ENCODE data around the gene ZBTB20. TPM values are rescaled to one million over a fixed set of nuclear protein-coding genes. Genes with fewer than 3 reads are reported as not detected.
"Not testable (repeated sequence)": the region's sequence is repeated elsewhere in the genome, so short reads cannot be mapped to it uniquely, and the experiment has no call there.

ZBTB20 gene
- total and polyA plus RNA-seq, 7 donors, result under 0.01 to 113 (median 58.6) TPM

- no peaks in the 10 kb centered on the region for H3K4me1 ChIP-seq
- H3K36me3 ChIP-seq, result no peaks in the 10 kb centered on the region
- H3K27ac ChIP-seq, result no peak overlapping the region
- no peak for DNase-seq
- no peak overlapping the region for H3K4me3 ChIP-seq
- TF ChIP-seq POLR2AphosphoS5 (IDR thresholded peaks at IDR 0.05), result no peak
- no peak for TF ChIP-seq POLR2A (IDR thresholded peaks at IDR 0.05)
- TF ChIP-seq EP300 (IDR thresholded peaks at IDR 0.05), result no peak
- no peak for TF ChIP-seq CTCF (IDR thresholded peaks at IDR 0.05)
- no peaks in the 10 kb centered on the region for H3K27me3 ChIP-seq
- intact Hi-C loops (cut with DNase I), result no loop called here
- no peaks in the 10 kb centered on the region for H3K9me3 ChIP-seq
- WGBS, 2 donors, result 54 to 55% methylated on average over 2 of the region's 2 CpGs
Observed at GRCh38 chr3:114816052-114816451, 331.0 kb downstream of the ZBTB20 start.

- DNase-seq; H3K4me1 ChIP-seq; H3K27ac ChIP-seq; H3K4me3 ChIP-seq; H3K9me3 ChIP-seq; intact Hi-C loops (cut with DNase I); H3K27me3 ChIP-seq; H3K36me3 ChIP-seq: not testable (repeated sequence)
- WGBS, 2 donors, result 97% methylated on average over 49 of the region's 49 CpGs
Observed at GRCh38 chr3:114812541-114813238, 334.4 kb downstream of the ZBTB20 start.

- intact Hi-C loops (cut with DNase I), result no loop called here
- H3K27ac ChIP-seq, result no peak overlapping the region
- no peaks in the 10 kb centered on the region for H3K27me3 ChIP-seq
- H3K4me3 ChIP-seq, result no peak overlapping the region
- no peaks in the 10 kb centered on the region for H3K9me3 ChIP-seq
- H3K4me1 ChIP-seq, result no peaks in the 10 kb centered on the region
- no peaks in the 10 kb centered on the region for H3K36me3 ChIP-seq
- WGBS, 2 donors, result 6 to 57% methylated on average over 5 of the region's 5 CpGs
- no peak for TF ChIP-seq POLR2A (IDR thresholded peaks at IDR 0.05)
- TF ChIP-seq POLR2AphosphoS5 (IDR thresholded peaks at IDR 0.05), result no peak
- TF ChIP-seq EP300 (IDR thresholded peaks at IDR 0.05), result no peak
- TF ChIP-seq CTCF (IDR thresholded peaks at IDR 0.05), result no peak
- DNase-seq, result no peak
Observed at GRCh38 chr3:114809668-114810413, 337.2 kb downstream of the ZBTB20 start.

- 68 to 89% methylated on average over 1 of the region's 1 CpG for WGBS, 2 donors
- no peaks in the 10 kb centered on the region for H3K36me3 ChIP-seq
- intact Hi-C loops (cut with DNase I), result no loop called here
- no peaks in the 10 kb centered on the region for H3K9me3 ChIP-seq
- H3K27ac ChIP-seq, result no peak overlapping the region
- H3K4me1 ChIP-seq, result no peaks in the 10 kb centered on the region
- TF ChIP-seq CTCF (IDR thresholded peaks at IDR 0.05) (no peak), POLR2AphosphoS5 (IDR thresholded peaks at IDR 0.05) (no peak), EP300 (IDR thresholded peaks at IDR 0.05) (no peak)
- no peak overlapping the region for H3K4me3 ChIP-seq
- no peaks in the 10 kb centered on the region for H3K27me3 ChIP-seq
- no peak for DNase-seq
Observed at GRCh38 chr3:114804099-114804498, 343.0 kb downstream of the ZBTB20 start.

- no peak for TF ChIP-seq POLR2AphosphoS5 (IDR thresholded peaks at IDR 0.05)
- TF ChIP-seq EP300 (IDR thresholded peaks at IDR 0.05), result no peak
- TF ChIP-seq POLR2A (IDR thresholded peaks at IDR 0.05), result no peak
- TF ChIP-seq CTCF (IDR thresholded peaks at IDR 0.05), result no peak
- H3K9me3 ChIP-seq, result no peaks in the 10 kb centered on the region
- WGBS, 2 donors, result 91 to 92% methylated on average over 5 of the region's 5 CpGs
- H3K4me1 ChIP-seq, result no peaks in the 10 kb centered on the region
- H3K27ac ChIP-seq, result no peak overlapping the region
- DNase-seq, result no peak
- H3K4me3 ChIP-seq, result no peak overlapping the region
- intact Hi-C loops (cut with DNase I), result no loop called here
- H3K36me3 ChIP-seq, result no peaks in the 10 kb centered on the region
- no peaks in the 10 kb centered on the region for H3K27me3 ChIP-seq
Observed at GRCh38 chr3:114803042-114803695, 343.9 kb downstream of the ZBTB20 start.
